ENCODE measurements around the gene FAM234A. TPM values are rescaled to one million over a fixed set of nuclear protein-coding genes. Genes with fewer than 3 reads are reported as not detected.
"Not testable (repeated sequence)": the region's sequence is repeated elsewhere in the genome, so short reads cannot be mapped to it uniquely, and the experiment has no call there.

Gene FAM234A
- total RNA-seq, 1 experiment from 2014 or later: 94.9 TPM

DNA sequence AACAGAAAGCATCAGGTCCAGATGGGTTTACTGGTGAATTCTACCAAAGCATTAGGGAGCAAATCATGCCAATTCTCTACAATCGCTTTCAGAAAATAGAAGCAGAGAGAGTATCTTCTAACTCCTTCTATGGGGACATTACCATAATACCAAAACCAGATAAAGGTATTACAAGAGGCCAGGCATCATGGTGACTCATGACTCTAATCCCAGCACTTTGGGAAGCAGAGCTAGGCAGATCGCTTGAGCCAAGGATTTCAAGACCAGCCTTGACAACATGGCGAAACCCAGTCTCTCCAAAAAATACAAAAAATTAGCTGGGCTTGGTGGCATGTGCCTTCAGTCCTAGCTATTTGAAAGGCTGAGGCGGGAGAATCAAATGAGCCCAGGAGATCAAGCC lies 31.4 kb upstream of the FAM234A start:
- Histone ChIP-seq H3K23ac (ENCODE audit: insufficient read length, low read depth, low read length) (no peak overlapping the region), H3K79me1 (ENCODE audit: insufficient read depth, low read depth, low read length, poor library complexity, severe bottlenecking) (no peaks in the 10 kb centered on the region), H3K4me2 (ENCODE audit: insufficient read depth, insufficient read length, low read length) (no peak overlapping the region), H3K56ac (ENCODE audit: insufficient read length, low read depth, low read length) (no peak overlapping the region), H3K9ac (ENCODE audit: extremely low read depth, insufficient read length, low read length) (no peak overlapping the region), H3K79me2 (ENCODE audit: insufficient read depth, low read length) (no peaks in the 10 kb centered on the region; the same call in 1 of the 2 replicates), H2BK20ac (ENCODE audit: low read depth, low read length, poor library complexity, severe bottlenecking) (no peak overlapping the region), H2BK120ac (ENCODE audit: low read depth, low read length, poor library complexity, severe bottlenecking) (no peak overlapping the region), H3T11ph (ENCODE audit: low read length) (no peak overlapping the region), H2BK15ac (ENCODE audit: low read depth, low read length) (no peak overlapping the region), H2BK12ac (ENCODE audit: insufficient read length, low read depth, low read length) (no peak overlapping the region), H3K18ac (ENCODE audit: insufficient read length, low read depth, low read length) (no peak overlapping the region), H3K27ac (ENCODE audit: insufficient read length, low read depth, low read length) (no peak overlapping the region), H3K27me3 (ENCODE audit: insufficient read depth, low read length) (no peaks in the 10 kb centered on the region), H3K9me3 (ENCODE audit: control insufficient read depth, low read depth, low read length) (no peaks in the 10 kb centered on the region), H3K4ac (ENCODE audit: low read depth, low read length) (no peak overlapping the region), H4K5ac (ENCODE audit: insufficient read length, low read depth, low read length) (no peak overlapping the region), H4K20me1 (ENCODE audit: control insufficient read depth, insufficient read depth, insufficient read length) (no peaks in the 10 kb centered on the region), H2BK5ac (ENCODE audit: insufficient read length, low read length) (no peak overlapping the region), H3K14ac (ENCODE audit: insufficient read depth, low read length) (no peak overlapping the region), H3K23me2 (ENCODE audit: insufficient read length, low read depth, low read length, poor library complexity, severe bottlenecking) (no peaks in the 10 kb centered on the region), H4K8ac (replicated peaks; ENCODE audit: insufficient read length, low read depth, low read length) (no peak overlapping the region), H4K91ac (ENCODE audit: insufficient read length, low read depth, low read length) (no peak overlapping the region), H2AFZ (ENCODE audit: low read length) (no peak overlapping the region), H3K4me1 (ENCODE audit: insufficient read depth, low read length) (no peaks in the 10 kb centered on the region), H2AK5ac (ENCODE audit: insufficient read length, low read length) (no peak overlapping the region)
- no CpG with 5 or more reads among the region's 4 CpGs for WGBS (ENCODE audit: extremely low coverage, insufficient read length, low lambda C conversion rate)
- H3K4me3 Mint-ChIP-seq: no peak overlapping the region
- no peak overlapping the region for H3K27ac Mint-ChIP-seq
- H3K36me3 Mint-ChIP-seq (ENCODE audit: insufficient read depth in 1 of 3, low read depth in 3 of 3): peaks cover 55 to 92% (median 71%) of the 10 kb centered on the region in 3 experiments; a peak in 6 of 7 replicates
- no peak for DNase-seq
- H3K9me3 Mint-ChIP-seq: no peaks in the 10 kb centered on the region
- no peaks in the 10 kb centered on the region for H3K27me3 Mint-ChIP-seq (ENCODE audit: low read depth)
- no peaks in the 10 kb centered on the region for H3K4me1 Mint-ChIP-seq
- TF ChIP-seq, protein P1, sequence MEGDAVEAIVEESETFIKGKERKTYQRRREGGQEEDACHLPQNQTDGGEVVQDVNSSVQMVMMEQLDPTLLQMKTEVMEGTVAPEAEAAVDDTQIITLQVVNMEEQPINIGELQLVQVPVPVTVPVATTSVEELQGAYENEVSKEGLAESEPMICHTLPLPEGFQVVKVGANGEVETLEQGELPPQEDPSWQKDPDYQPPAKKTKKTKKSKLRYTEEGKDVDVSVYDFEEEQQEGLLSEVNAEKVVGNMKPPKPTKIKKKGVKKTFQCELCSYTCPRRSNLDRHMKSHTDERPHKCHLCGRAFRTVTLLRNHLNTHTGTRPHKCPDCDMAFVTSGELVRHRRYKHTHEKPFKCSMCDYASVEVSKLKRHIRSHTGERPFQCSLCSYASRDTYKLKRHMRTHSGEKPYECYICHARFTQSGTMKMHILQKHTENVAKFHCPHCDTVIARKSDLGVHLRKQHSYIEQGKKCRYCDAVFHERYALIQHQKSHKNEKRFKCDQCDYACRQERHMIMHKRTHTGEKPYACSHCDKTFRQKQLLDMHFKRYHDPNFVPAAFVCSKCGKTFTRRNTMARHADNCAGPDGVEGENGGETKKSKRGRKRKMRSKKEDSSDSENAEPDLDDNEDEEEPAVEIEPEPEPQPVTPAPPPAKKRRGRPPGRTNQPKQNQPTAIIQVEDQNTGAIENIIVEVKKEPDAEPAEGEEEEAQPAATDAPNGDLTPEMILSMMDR (conservative IDR thresholded peaks at IDR 0.05): no peak

- not testable (repeated sequence) for H3K79me2 ChIP-seq (ENCODE audit: insufficient read depth, low read length); H3K4me2 ChIP-seq (ENCODE audit: insufficient read depth, insufficient read length, low read length); H3K4ac ChIP-seq (ENCODE audit: low read depth, low read length); H3K14ac ChIP-seq (ENCODE audit: insufficient read depth, low read length); H2BK15ac ChIP-seq (ENCODE audit: low read depth, low read length); H3T11ph ChIP-seq (ENCODE audit: low read length); H3K4me1 Mint-ChIP-seq; H4K8ac ChIP-seq (replicated peaks; ENCODE audit: insufficient read length, low read depth, low read length); H2BK120ac ChIP-seq (ENCODE audit: low read depth, low read length, poor library complexity, severe bottlenecking); H4K20me1 ChIP-seq (ENCODE audit: control insufficient read depth, insufficient read depth, insufficient read length); H3K23me2 ChIP-seq (ENCODE audit: insufficient read length, low read depth, low read length, poor library complexity, severe bottlenecking); H3K79me1 ChIP-seq (ENCODE audit: insufficient read depth, low read depth, low read length, poor library complexity, severe bottlenecking); H2AK5ac ChIP-seq (ENCODE audit: insufficient read length, low read length); H3K56ac ChIP-seq (ENCODE audit: insufficient read length, low read depth, low read length); H3K18ac ChIP-seq (ENCODE audit: insufficient read length, low read depth, low read length); H3K9me3 Mint-ChIP-seq; H3K4me1 ChIP-seq (ENCODE audit: insufficient read depth, low read length); H3K27me3 ChIP-seq (ENCODE audit: insufficient read depth, low read length); H3K27me3 Mint-ChIP-seq (ENCODE audit: low read depth); H2BK5ac ChIP-seq (ENCODE audit: insufficient read length, low read length); DNase-seq; H3K4me3 Mint-ChIP-seq; H3K27ac Mint-ChIP-seq; H3K9me3 ChIP-seq (ENCODE audit: control insufficient read depth, low read depth, low read length); H3K23ac ChIP-seq (ENCODE audit: insufficient read length, low read depth, low read length); H4K91ac ChIP-seq (ENCODE audit: insufficient read length, low read depth, low read length); H2BK20ac ChIP-seq (ENCODE audit: low read depth, low read length, poor library complexity, severe bottlenecking); H2BK12ac ChIP-seq (ENCODE audit: insufficient read length, low read depth, low read length); H3K9ac ChIP-seq (ENCODE audit: extremely low read depth, insufficient read length, low read length); H2AFZ ChIP-seq (ENCODE audit: low read length); H4K5ac ChIP-seq (ENCODE audit: insufficient read length, low read depth, low read length); H3K27ac ChIP-seq (ENCODE audit: insufficient read length, low read depth, low read length)
- H3K36me3 Mint-ChIP-seq (ENCODE audit: insufficient read depth in 1 of 3, low read depth in 3 of 3): peaks cover 51 to 92% (median 71%) of the 10 kb centered on the region in 3 experiments; a peak in 6 of 7 replicates
- no CpG with 5 or more reads among the region's 9 CpGs for WGBS (ENCODE audit: extremely low coverage, insufficient read length, low lambda C conversion rate)
These were observed 30.6 kb upstream of the FAM234A start for GRCh38 chr16:204046-204445.

Measured in H9 (cell line).